HG02678 (cell line): ENCODE results near the gene DOK5.

Experiments used
- ATAC-seq: cut with Tn5 transposase; IDR thresholded peaks from one replicate; pipeline ENCODE4 v1.9.1; 2021; ENCODE audit warnings: mild to moderate bottlenecking, moderate library complexity; ENCODE audit not compliant: unreplicated experiment

Gene DOK5

DNA sequence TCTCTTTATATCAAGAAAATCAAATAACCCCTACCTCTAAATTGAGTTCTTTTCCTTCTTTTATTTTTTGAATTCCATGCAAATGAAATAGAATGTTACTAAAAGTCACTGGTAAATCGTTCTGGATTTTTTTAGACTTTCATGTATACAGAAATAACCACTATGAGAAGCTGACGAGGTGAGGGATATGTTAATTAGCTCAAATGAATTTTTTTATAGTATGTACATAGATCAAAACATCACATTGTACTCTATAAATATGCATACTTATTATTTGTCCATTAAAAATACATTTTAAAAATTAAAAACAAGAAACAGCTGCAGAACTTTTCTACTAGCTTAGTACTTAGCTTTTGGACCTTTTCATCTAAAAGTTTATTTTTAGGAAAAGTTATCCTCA lies 165.4 kb downstream of the DOK5 start:
- ATAC-seq, result no peak

DNA sequence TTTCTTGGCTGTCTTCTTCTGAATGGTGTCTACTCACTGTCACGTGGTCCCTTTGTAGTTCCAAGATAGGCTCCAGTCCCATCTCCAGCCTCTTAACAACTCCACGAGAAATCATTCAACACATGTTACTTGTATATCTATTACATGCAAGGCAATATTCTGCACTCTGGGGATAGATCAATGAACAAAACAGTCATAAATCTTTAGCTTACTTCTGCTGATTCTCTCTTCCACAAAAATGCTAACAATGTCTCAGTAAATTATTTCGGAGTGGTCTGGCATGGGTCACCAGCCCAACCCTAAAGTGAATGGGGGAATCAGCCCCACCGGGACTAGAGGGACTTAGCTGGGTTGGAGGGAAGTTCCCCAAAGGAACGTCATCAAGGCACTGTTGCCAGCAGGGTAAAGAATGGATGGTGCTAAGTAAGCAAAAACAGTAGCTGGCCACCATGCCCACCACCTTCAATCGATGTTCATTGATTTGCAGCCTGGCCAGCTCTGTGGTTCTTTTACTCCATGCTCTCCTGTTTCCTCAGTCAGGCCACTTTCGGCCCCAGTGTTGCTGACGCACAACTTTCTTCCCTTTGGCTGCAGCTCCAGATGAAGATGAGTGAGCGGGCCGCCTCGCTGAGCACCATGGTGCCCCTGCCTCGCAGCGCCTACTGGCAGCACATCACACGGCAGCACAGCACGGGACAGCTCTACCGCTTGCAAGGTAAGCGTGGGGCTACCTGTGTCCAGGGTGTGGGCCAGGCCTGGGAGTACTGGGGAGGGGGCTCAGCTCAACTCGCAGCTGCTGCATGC lies 167.7 kb downstream of the DOK5 start:
- ATAC-seq, result no peak

DNA sequence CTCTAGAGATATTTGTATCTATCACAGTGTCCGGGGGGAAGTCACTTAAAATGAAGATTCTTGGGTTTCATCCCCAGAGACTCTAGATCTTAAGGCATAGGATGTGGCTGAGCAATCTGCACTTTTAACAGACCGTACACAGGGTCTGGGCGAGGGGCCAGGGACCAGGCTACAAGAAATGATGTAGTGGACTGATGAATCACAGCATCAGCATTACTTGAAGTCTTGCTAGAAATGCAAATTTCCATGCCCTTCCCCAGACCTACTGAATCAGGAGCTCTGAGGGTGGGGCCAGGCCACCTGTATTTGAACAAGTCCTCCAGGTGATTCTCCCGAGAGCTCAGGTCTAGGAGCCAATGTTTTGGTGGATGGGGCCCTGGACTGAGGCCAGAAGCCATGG lies 168.4 kb downstream of the DOK5 start:
- ATAC-seq, result no peak

DNA sequence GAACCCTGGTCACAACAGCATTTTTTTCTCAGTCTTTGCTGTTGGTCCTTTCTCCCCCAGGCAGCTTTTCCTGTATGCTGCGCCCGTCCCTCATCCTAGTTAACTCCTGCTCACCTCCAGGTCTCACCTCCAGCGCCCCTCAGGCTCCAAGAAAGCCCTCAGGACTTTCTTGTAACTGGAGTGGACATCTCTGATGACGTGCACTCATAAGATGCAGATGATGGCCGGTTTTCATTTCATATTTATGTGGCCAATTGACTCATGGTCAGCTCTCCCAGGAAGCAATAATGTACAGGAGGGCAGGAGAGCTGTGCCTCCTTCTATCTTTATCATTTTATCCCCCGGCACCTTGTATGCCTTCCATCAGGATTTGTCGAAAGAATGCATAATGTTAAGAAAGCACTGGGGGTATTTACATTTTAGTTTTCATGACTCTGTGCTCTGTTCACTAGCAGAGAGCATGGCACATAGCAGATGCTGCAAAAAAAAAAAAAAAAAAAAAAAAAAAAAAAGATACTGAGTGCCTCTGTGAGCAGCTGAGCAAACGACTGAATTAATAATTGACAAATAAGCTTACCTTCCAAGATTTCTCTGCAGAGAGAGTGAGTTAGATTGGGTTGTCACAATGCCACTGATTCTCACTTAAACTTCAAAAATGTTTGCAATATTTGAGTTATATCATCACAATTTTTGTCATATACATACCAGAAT lies 170.2 kb downstream of the DOK5 start:
- no peak for ATAC-seq

GRCh38 chr20:54646156-54646517 lies 170.7 kb downstream of the DOK5 start:
- ATAC-seq, result no peak

DNA sequence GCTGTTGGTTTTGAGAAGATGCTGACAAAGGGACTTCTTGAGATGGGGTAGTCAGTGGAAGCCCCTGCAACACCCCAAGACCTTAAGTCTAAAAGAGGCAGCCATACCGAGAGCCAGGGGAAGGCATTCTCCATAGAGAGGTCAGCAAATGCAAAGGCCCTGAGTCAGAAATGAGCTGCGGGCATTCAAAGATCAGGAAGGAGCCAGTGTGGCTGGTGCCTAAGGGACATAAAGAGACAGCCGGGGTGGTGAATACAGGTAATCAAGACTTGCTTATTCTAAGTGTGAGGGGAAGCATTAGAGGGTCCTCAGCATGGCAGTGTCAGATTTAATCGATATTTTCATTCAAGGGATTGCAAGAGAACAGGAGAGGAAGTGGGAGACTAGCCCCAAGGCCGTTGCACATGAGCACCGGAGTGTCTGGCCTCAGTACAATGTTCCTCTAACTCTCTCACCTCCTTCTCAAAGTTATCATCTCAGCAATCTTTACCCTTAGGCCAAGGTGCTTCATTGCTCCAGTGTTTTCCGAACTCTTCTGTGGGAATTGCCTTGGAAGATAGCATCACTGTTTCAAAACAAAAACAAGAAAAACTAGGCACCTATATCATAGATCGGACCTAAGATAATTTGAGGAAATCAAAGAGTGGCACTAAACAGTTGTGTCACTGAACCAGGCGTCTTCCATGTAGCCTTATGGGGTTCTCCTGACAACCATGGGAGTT lies 173.2 kb downstream of the DOK5 start:
- ATAC-seq, result no peak

- peak; percentile 71 for ATAC-seq
Measured at GRCh38 chr20:54649511-54649962, 174.1 kb downstream of the DOK5 start.

GRCh38 chr20:54650052-54650719 lies 174.8 kb downstream of the DOK5 start:
- ATAC-seq, result no peak

DNA sequence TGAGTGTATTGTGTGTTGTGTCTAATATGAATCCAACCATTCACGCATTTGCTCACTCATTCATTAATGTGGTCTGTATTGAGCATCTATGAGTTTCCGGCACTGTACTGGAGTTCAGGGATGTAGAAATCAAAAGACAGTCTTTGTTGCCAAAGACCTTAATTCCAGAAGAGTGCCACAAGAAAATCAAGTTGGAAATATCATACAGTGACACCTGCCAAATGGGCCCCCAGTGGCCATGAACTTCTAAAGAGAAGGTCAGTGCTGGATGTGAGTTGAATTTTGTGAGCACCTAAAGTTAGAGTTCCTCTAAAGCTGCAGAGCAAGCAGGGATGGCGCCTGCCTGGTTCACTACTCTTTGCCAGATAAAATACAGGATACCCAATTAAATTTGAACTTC lies 175.9 kb downstream of the DOK5 start:
- no peak for ATAC-seq

GRCh38 chr20:54654450-54654849 lies 179.1 kb downstream of the DOK5 start:
- no peak for ATAC-seq

DNA sequence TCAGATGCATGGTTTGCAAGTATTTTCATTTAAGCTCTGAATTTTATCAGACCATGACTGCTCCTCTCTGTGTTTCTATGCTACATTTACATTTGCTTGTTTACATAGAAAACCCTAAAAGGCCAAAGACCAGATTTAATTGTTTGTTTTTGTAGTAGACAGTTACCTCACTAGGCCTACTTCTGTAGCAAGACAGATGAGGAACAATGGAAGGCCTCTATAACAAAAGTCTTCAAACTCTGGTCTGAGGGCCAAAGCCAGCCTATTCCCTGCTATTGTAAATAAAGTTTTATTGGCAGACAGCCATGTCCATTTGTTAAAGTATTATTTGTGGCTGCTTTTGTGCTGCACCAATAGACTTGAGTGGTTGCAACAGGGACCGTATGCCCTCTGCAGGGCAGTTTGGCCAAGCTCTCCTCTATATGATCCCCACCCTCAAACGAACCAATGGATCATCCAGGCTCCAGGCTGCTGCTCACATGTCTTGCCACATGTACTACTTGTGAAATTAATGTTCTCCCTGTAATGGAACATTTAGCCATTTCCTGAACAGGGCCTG lies 182.0 kb downstream of the DOK5 start:
- ATAC-seq, result no peak

GRCh38 chr20:54658525-54658924 lies 183.1 kb downstream of the DOK5 start:
- no peak for ATAC-seq

- ATAC-seq, result no peak
Measured at GRCh38 chr20:54661265-54661664, 185.9 kb downstream of the DOK5 start.

DNA sequence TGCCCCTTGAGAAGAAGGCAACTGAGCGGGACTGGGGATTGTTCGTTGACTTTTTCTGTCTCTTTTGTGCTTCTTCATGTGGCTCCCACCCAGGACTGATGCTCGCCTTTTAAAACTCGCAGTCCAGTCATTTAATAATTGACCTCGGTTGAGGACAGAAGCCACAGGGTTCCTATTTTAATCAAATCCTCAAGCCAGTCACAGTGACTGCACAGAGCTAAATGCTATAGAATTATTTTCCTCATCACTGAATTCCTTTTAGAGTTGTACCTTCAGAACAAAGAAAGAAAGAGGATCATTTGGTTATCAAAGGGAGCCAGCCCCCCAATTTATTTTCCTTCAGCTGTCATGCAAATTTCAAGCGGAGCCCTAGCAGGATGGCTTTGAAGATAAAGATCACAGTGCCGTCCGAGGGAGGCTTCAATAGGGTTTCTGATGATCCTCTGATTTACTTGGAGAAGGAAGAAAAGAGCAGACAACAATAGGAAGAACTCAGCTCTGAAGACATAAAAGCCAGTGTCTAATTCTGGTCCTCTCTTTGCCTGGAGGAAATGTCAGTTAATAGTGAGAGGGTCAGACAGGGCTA lies 186.6 kb downstream of the DOK5 start:
- no peak for ATAC-seq

DNA sequence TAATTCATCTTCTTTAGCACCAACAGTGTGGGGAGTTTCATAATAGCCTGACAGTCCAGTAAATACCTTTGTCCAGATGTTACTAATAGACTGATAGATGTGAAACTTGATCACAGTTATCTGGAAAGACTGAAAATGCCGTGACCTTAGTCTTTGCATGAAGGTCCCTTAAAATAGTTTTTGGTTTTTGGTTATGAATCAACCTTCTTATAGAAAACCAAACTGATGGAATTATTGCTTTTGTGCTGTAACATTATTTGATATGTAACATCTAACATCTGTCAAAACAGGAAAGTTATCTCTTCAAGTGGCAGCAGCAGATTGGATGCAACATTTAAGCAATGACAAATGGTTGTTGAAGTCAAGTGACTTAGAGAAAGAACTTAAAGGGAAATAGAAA lies 190.4 kb downstream of the DOK5 start:
- no peak for ATAC-seq

DNA sequence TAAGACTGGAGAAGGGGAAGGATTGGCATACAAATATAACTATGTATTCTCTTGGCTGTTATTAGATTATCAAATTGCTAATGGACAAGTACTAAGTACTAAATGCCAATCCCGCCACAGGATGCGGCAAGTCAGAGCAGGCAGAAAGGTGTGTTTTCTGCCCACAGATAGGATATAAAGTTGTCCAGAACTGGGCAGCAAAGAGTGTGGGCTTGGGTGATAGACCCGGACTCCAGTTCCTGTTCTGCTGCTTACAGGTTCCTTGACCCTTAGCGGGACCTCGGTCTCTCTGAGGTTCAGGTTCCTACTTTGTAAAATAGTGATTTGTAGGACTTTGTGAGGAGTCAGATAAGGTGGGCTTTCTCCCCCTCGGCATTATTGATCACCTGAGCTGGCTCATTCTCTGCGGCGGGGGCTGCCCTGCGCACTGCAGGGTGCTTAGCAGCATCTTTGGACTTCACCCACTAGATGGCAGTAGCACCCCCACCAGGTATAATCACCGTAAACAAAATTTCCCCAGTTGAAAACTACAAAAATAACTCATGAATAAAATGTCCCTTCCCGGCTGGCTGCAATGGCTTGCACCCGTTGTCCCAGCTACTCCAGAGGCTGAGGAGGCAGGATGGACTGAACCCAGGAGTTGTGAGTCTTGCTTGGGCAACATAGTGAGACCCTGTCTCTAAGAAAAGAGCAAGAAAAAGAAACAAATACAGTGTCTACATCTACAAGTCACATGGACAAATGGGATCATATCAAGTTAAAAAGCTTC lies 193.1 kb downstream of the DOK5 start:
- ATAC-seq, result peak; percentile 75

DNA sequence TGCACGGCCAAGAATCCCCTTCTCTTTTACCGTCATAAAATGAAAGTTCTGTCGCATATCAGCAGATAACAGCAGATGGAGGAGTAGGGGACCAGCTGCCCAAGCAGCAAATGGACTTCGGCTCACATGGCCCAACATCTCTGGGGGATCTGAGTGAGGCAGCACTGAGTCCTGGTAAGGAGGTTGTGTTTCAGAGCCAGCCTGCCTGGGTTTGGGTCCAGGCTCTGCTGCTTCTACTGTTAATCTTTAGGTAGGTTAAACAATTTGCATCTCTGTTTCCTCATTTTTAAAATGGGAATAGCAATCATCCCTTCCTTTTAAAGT lies 193.6 kb downstream of the DOK5 start:
- no peak for ATAC-seq

DNA sequence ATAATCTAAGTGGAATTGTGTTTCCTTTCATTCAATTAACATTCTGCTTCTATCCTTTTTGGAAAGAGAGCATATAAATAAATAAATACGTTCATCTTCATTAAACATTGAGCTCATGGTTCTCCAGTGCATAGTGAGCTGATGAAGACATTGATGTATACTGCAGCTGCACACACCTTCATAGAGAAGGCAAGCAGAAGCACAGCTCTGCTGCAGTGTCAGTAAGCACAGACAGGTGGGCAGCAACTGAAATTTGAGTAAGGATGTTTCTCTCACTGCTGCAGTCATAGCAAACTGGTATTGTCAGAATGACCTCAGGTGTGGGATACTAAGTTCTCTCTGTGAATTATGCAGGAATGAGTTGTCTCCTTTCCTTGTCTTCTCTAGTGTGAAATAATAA lies 202.9 kb downstream of the DOK5 start:
- ATAC-seq, result no peak

DNA sequence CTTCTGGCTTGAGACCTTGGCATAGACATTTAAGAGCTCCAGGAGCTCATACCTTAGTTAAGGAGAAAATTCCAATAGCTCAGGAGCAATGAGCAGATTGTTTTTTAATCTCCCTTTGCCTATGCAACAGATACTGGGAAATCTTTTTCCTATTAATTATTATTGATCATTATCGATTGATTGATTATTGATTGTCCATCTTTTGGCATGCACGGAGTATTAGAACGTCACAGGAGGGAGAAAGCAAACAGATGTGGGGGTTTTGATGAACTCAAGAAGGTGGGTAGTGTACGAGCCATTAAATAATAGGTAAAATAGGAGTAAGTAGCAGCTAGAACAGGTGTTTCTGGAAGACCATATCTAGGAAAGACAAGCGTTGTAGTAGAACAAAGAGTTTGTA lies 205.0 kb downstream of the DOK5 start:
- no peak for ATAC-seq
